Karpas-422 (cell line): ENCODE results near the gene RD3L. TPM values are rescaled to one million over a fixed set of nuclear protein-coding genes. Genes with fewer than 3 reads are reported as not detected.
"Not testable (repeated sequence)": the region's sequence is repeated elsewhere in the genome, so short reads cannot be mapped to it uniquely, and the experiment has no call there.

Source experiments
- DNase-seq: peaks from one replicate; pipeline ENCODE4 v3.0.0-alpha.2; 2015
- H2AFZ ChIP-seq: fragments of 200-600 bp; sonication (generic); 2 replicates; pipeline ENCODE4 v1.6.1; 2014; ENCODE audit warnings: antibody characterized with exemption, low read length, mixed read lengths
- H3K27ac ChIP-seq: fragments of 200-600 bp; sonication (generic); 2 replicates; pipeline ENCODE4 v1.5.1; 2014; ENCODE audit warnings: mild to moderate bottlenecking, low read length, moderate library complexity
- H3K27me3 ChIP-seq: fragments of 200-600 bp; sonication (generic); 2 replicates; pipeline ENCODE4 v1.6.1; 2014; ENCODE audit warnings: low read length, mixed read lengths
- H3K36me3 ChIP-seq: fragments of 200-600 bp; sonication (generic); 2 replicates; pipeline ENCODE4 v1.6.1; 2014; ENCODE audit warnings: low read length, mixed read lengths; ENCODE audit not compliant: insufficient read depth
- H3K4me1 ChIP-seq: fragments of 200-600 bp; sonication (generic); 2 replicates; pipeline ENCODE4 v1.6.1; 2014; ENCODE audit warnings: mild to moderate bottlenecking, low read length, mixed read lengths
- H3K4me2 ChIP-seq: fragments of 200-600 bp; sonication (generic); 2 replicates; pipeline ENCODE4 v1.6.1; 2014; ENCODE audit warnings: low read length, low read depth, mild to moderate bottlenecking; ENCODE audit not compliant: poor library complexity, severe bottlenecking
- H3K4me3 ChIP-seq: fragments of 200-600 bp; sonication (generic); 2 replicates; pipeline ENCODE4 v1.5.1; 2014; ENCODE audit warnings: mild to moderate bottlenecking, antibody characterized with exemption, low read length, mixed read lengths
- H3K79me2 ChIP-seq: fragments of 200-600 bp; sonication (generic); 2 replicates; pipeline ENCODE4 v1.6.1; 2014; ENCODE audit warnings: mild to moderate bottlenecking, low read length, mixed read lengths
- H3K9ac ChIP-seq: fragments of 200-600 bp; sonication (generic); 2 replicates; pipeline ENCODE4 v1.6.0; 2014; ENCODE audit warnings: low read length
- H3K9me2 ChIP-seq: fragments of 200-600 bp; sonication (generic), shearing (Covaris generic); replicated peaks from 2 replicates; pipeline ENCODE4 v1.6.0; 2014; ENCODE audit warnings: mild to moderate bottlenecking, low read length, moderate library complexity; ENCODE audit not compliant: insufficient read depth
- H3K9me3 ChIP-seq: fragments of 300-700, 200-600 bp; sonication (generic); 2 replicates; pipeline ENCODE4 v1.6.1; 2014; ENCODE audit warnings: low read length, mixed read lengths
- H4K20me1 ChIP-seq: fragments of 200-600 bp; sonication (generic); 2 replicates; pipeline ENCODE4 v1.6.1; 2014; ENCODE audit warnings: mild to moderate bottlenecking, antibody characterized with exemption, low read length, low read depth; ENCODE audit not compliant: insufficient read depth
- total RNA-seq: library from RNA; depleted of rRNA; stranded (reverse); fragments of >200 nt; shearing (Covaris generic); gene quantifications from 2 replicates; pipeline ENCODE4 v1.2.3, GENCODE V29; 2014; ENCODE audit warnings: low replicate concordance

The RD3L gene
- total RNA-seq, 1 experiment from 2014 or later, result not detected

- not testable (repeated sequence) for DNase-seq, H3K9me3 ChIP-seq, H3K27ac ChIP-seq, H3K9me2 ChIP-seq, H3K36me3 ChIP-seq, H3K27me3 ChIP-seq
- Histone ChIP-seq H3K4me3 (peak overlapping the region; percentile 87), H3K9ac (peak overlapping the region; percentile 40), H3K4me1 (peaks cover 27% of the 10 kb centered on the region), H3K4me2 (peak overlapping the region; percentile 83), H4K20me1 (peaks cover 23% of the 10 kb centered on the region), H2AFZ (peak overlapping the region; percentile 89), H3K79me2 (peaks cover 45% of the 10 kb centered on the region)
Measured at GRCh38 chr14:103921855-103922200, 20.5 kb downstream of the RD3L start.

- Histone ChIP-seq H3K4me1 (peaks cover 27% of the 10 kb centered on the region), H3K9ac (peak overlapping the region; percentile 95), H3K4me2 (peak overlapping the region; percentile 83), H3K9me3 (no peaks in the 10 kb centered on the region), H3K79me2 (peaks cover 50% of the 10 kb centered on the region), H2AFZ (peak overlapping the region; percentile 89), H3K4me3 (peak overlapping the region; percentile 87), H4K20me1 (peaks cover 23% of the 10 kb centered on the region), H3K27me3 (no peaks in the 10 kb centered on the region), H3K36me3 (peaks cover 4% of the 10 kb centered on the region; the same call in 1 of the 2 replicates), H3K9me2 (no peaks in the 10 kb centered on the region), H3K27ac (no peak overlapping the region)
- DNase-seq, result peak; percentile 98
Measured at GRCh38 chr14:103920981-103921854, 21.1 kb downstream of the RD3L start.

GRCh38 chr14:103916636-103917262 lies 25.6 kb downstream of the RD3L start:
- no peak overlapping the region for H3K27ac ChIP-seq

GRCh38 chr14:103915616-103916015 lies 26.7 kb downstream of the RD3L start:
- no peaks in the 10 kb centered on the region for H3K9me3 ChIP-seq
- no peak overlapping the region for H3K4me2 ChIP-seq
- no peaks in the 10 kb centered on the region for H3K9me2 ChIP-seq
- H3K27ac ChIP-seq, result no peak overlapping the region
- H3K79me2 ChIP-seq, result peaks cover 50% of the 10 kb centered on the region
- H4K20me1 ChIP-seq, result peaks cover 30% of the 10 kb centered on the region
- no peak for DNase-seq
- no peak overlapping the region for H3K4me3 ChIP-seq
- peaks cover 35% of the 10 kb centered on the region; the same call in 1 of the 2 replicates for H3K36me3 ChIP-seq
- H3K4me1 ChIP-seq, result peaks cover 11% of the 10 kb centered on the region
- H2AFZ ChIP-seq, result no peak overlapping the region
- H3K27me3 ChIP-seq, result no peaks in the 10 kb centered on the region
- H3K9ac ChIP-seq, result no peak overlapping the region

More at GRCh38 chr14:103916636-103917262, 25.6 kb downstream of the RD3L start:
- no peak overlapping the region for H2AFZ ChIP-seq
- peaks cover 29% of the 10 kb centered on the region; the same call in 1 of the 2 replicates for H3K36me3 ChIP-seq
- H3K4me3 ChIP-seq, result no peak overlapping the region
- no peak overlapping the region for H3K9ac ChIP-seq
- peaks cover 30% of the 10 kb centered on the region for H4K20me1 ChIP-seq
- no peak overlapping the region for H3K4me2 ChIP-seq
- H3K27me3 ChIP-seq, result no peaks in the 10 kb centered on the region
- H3K4me1 ChIP-seq, result peaks cover 14% of the 10 kb centered on the region
- H3K9me2 ChIP-seq, result no peaks in the 10 kb centered on the region
- peaks cover 57% of the 10 kb centered on the region for H3K79me2 ChIP-seq
- no peaks in the 10 kb centered on the region for H3K9me3 ChIP-seq
- no peak for DNase-seq

- peaks cover 4% of the 10 kb centered on the region for H3K79me2 ChIP-seq
- H3K27me3 ChIP-seq, result no peaks in the 10 kb centered on the region
- no peak overlapping the region for H3K9ac ChIP-seq
- no peaks in the 10 kb centered on the region for H3K9me2 ChIP-seq
- H3K27ac ChIP-seq, result no peak overlapping the region
- H4K20me1 ChIP-seq, result peaks cover 10% of the 10 kb centered on the region
- H3K36me3 ChIP-seq, result peaks cover 31% of the 10 kb centered on the region; the same call in 1 of the 2 replicates
- no peaks in the 10 kb centered on the region for H3K4me1 ChIP-seq
- H3K9me3 ChIP-seq, result no peaks in the 10 kb centered on the region
- no peak overlapping the region for H3K4me2 ChIP-seq
- DNase-seq, result no peak
- no peak overlapping the region for H2AFZ ChIP-seq
- no peak overlapping the region for H3K4me3 ChIP-seq
Measured at GRCh38 chr14:103910984-103911383, 31.3 kb downstream of the RD3L start.

DNA sequence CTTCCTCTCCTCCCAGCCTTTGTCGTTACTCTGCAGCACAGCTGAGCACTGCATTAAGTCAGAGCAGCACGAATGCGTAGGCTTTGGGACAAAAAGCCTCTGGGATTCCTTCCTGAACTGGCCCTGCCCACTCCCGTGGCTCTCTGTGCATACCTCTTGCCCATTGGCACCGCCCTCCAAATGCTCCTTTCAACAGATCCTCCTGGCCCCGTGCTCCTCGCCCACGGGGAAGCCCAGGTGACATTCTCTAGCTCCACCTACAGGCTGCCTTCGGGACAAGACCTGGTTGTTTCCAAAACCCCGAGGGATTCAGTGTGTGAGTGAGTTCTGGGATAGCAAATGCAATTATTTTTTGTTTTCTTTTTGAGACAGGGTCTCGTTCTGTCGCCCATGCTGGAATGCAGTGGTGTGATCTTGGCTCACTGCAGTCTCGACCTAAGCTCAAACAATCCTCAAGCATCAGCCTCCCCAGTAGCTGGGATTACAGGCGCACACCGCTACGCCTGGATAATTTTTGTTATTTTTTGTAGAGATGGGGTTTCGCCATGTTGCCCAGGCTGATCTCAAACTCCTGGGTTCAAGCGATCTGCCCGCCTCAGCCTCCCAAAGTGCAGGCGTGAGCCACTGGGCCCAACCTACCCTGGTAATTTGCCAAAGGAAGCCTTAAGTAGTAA lies 31.9 kb downstream of the RD3L start:
- H3K36me3 ChIP-seq, result peaks cover 31% of the 10 kb centered on the region; the same call in 1 of the 2 replicates
- no peaks in the 10 kb centered on the region for H3K79me2 ChIP-seq
- H3K9ac ChIP-seq, result no peak overlapping the region
- H3K4me1 ChIP-seq, result no peaks in the 10 kb centered on the region
- DNase-seq, result peak; percentile 81
- H4K20me1 ChIP-seq, result peaks cover 6% of the 10 kb centered on the region; the same call in 1 of the 2 replicates
- no peak overlapping the region for H2AFZ ChIP-seq
- H3K4me3 ChIP-seq, result no peak overlapping the region
- no peaks in the 10 kb centered on the region for H3K9me2 ChIP-seq
- no peaks in the 10 kb centered on the region for H3K9me3 ChIP-seq
- no peaks in the 10 kb centered on the region for H3K27me3 ChIP-seq
- no peak overlapping the region for H3K4me2 ChIP-seq
- H3K27ac ChIP-seq, result no peak overlapping the region

- no peaks in the 10 kb centered on the region for H3K79me2 ChIP-seq
- H2AFZ ChIP-seq, result no peak overlapping the region
- H3K4me2 ChIP-seq, result no peak overlapping the region
- no peaks in the 10 kb centered on the region for H3K9me3 ChIP-seq
- H3K9me2 ChIP-seq, result no peaks in the 10 kb centered on the region
- H3K36me3 ChIP-seq, result peaks cover 27% of the 10 kb centered on the region; the same call in 1 of the 2 replicates
- no peak overlapping the region for H3K4me3 ChIP-seq
- H3K27ac ChIP-seq, result no peak overlapping the region
- DNase-seq, result no peak
- H3K4me1 ChIP-seq, result no peaks in the 10 kb centered on the region
- no peaks in the 10 kb centered on the region for H3K27me3 ChIP-seq
- peaks cover 6% of the 10 kb centered on the region; the same call in 1 of the 2 replicates for H4K20me1 ChIP-seq
- no peak overlapping the region for H3K9ac ChIP-seq
Measured at GRCh38 chr14:103909531-103910261, 32.6 kb downstream of the RD3L start.
